Caki2 (cell line): ENCODE measurements around the gene IRAK2. TPM values are rescaled to one million over a fixed set of nuclear protein-coding genes. Genes with fewer than 3 reads are reported as not detected.

Experiments used
- DNase-seq: peaks from one replicate; pipeline ENCODE4 v3.0.0-alpha.2; 2015; ENCODE audit warnings: low read depth
- in situ Hi-C: cut with HindIII; loops from 2 replicates; pipeline ENCODE4 v1.10.0; 2016; ENCODE audit warnings: low sequenced_read_pairs, low pct_unique_long_range_greater_than_20kb, mixed read lengths
- total RNA-seq: library from RNA; depleted of rRNA; stranded (reverse); fragments of >200 nt; shearing (Covaris generic); gene quantifications from 2 replicates; pipeline ENCODE4 v1.2.3, GENCODE V29; 2014; ENCODE audit warnings: low replicate concordance

Gene IRAK2
- total RNA-seq, 1 experiment from 2014 or later, result 7.6 TPM

GRCh38 chr3:10240799-10241198 lies 76.1 kb downstream of the IRAK2 start:
- in situ Hi-C loops, result no loop called here
- no peak for DNase-seq

- in situ Hi-C loops, result no loop called here
- no peak for DNase-seq
Measured at GRCh38 chr3:10242182-10243065, 77.7 kb downstream of the IRAK2 start.

- in situ Hi-C loops, result no loop called here
- DNase-seq, result no peak
Measured at GRCh38 chr3:10244009-10244408, 79.3 kb downstream of the IRAK2 start.

- in situ Hi-C loops, result no loop called here
- DNase-seq, result no peak
Measured at GRCh38 chr3:10245081-10245712, 80.5 kb downstream of the IRAK2 start.

- in situ Hi-C loops, result no loop called here
- DNase-seq, result no peak
Measured at GRCh38 chr3:10247679-10248183, 83.0 kb downstream of the IRAK2 start.

- in situ Hi-C loops, result no loop called here
- peak; percentile 91 for DNase-seq
Measured at GRCh38 chr3:10248184-10248983, 83.7 kb downstream of the IRAK2 start, which contains the start of gene TATDN2. Gene TATDN2, plus strand, starts transcription at chr3:10248459. Its CDS starts 742 bp downstream, at chr3:10249201.

GRCh38 chr3:10248984-10249748 lies 84.4 kb downstream of the IRAK2 start:
- DNase-seq, result no peak
- in situ Hi-C loops, result no loop called here

- in situ Hi-C loops, result no loop called here
- no peak for DNase-seq
Measured at GRCh38 chr3:10249833-10250232, 85.1 kb downstream of the IRAK2 start.

GRCh38 chr3:10251006-10251405 lies 86.3 kb downstream of the IRAK2 start:
- DNase-seq, result no peak
- in situ Hi-C loops, result no loop called here

- in situ Hi-C loops, result no loop called here
Measured at GRCh38 chr3:10253731-10254130, 89.0 kb downstream of the IRAK2 start.

GRCh38 chr3:10255835-10256234 lies 91.1 kb downstream of the IRAK2 start:
- DNase-seq, result no peak
- in situ Hi-C loops, result no loop called here

More at GRCh38 chr3:10253731-10254130, 89.0 kb downstream of the IRAK2 start:
- no peak for DNase-seq

- in situ Hi-C loops, result no loop called here
- DNase-seq, result no peak
Measured at GRCh38 chr3:10259036-10259435, 94.3 kb downstream of the IRAK2 start.

GRCh38 chr3:10259798-10260197 lies 95.1 kb downstream of the IRAK2 start:
- no peak for DNase-seq
- in situ Hi-C loops, result no loop called here

GRCh38 chr3:10260211-10260701 lies 95.5 kb downstream of the IRAK2 start:
- DNase-seq, result no peak
- in situ Hi-C loops, result no loop called here

GRCh38 chr3:10262027-10262426 lies 97.3 kb downstream of the IRAK2 start:
- DNase-seq, result no peak
- in situ Hi-C loops, result no loop called here

- peak; percentile 22 for DNase-seq
- in situ Hi-C loops, result no loop called here
Measured at GRCh38 chr3:10263646-10264363, 99.1 kb downstream of the IRAK2 start.

GRCh38 chr3:10265833-10266232 lies 101.1 kb downstream of the IRAK2 start:
- DNase-seq, result no peak
- in situ Hi-C loops, result no loop called here
